ENCODE results near the gene PKP4. TPM values are rescaled to one million over a fixed set of nuclear protein-coding genes. Genes with fewer than 3 reads are reported as not detected.
"Not testable (repeated sequence)": the region's sequence is repeated elsewhere in the genome, so short reads cannot be mapped to it uniquely, and the experiment has no call there.

Gene PKP4
- total RNA-seq, 1 donor from 2014 or later: 149 TPM

DNA sequence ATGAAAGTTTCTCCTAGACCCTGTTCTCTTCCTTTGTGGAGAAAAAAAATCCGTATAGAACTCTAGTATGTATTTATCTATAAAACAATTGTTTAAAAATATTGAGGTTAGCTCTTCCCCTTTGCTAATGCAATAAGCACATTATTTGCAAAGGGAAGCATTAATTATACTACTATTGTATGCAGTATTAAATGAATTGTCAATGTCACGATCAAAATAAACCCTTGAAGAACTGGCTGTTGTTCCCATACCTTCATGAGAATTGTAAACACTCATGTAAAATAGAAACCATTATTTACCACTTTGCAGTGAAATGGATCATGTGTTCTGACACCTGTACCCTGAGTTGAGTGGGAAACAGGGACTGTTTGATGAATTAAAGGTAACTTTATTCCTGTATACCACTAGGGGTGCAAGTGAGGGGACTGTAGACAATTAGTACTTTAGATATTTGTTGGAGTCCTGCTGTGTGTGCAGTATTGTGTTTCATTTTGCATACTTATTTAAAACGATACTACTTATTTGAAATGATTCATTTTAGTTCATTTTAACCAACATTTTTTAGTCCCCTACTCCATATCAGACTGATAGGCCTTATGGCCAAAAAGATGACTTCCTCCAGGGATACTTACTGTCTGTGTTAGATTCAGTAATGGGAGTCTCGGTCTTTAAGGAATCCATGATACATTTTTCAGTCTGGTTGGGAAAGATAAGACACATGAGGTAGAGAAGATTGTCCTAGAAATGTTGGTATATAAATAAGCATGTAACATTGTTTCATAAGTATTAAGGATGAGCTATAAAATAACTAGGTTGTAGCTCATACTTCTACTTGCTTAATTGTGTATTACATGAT, 7.9 kb downstream of the PKP4 start:
- DNase-seq (ENCODE audit: low read depth): no peak

- no peak for DNase-seq (ENCODE audit: low read depth)
These were observed 10.5 kb downstream of the PKP4 start for GRCh38 chr2:158467248-158467647.

- DNase-seq (ENCODE audit: low read depth): not testable (repeated sequence)
These were observed 16.1 kb downstream of the PKP4 start for GRCh38 chr2:158472829-158473228.

DNA sequence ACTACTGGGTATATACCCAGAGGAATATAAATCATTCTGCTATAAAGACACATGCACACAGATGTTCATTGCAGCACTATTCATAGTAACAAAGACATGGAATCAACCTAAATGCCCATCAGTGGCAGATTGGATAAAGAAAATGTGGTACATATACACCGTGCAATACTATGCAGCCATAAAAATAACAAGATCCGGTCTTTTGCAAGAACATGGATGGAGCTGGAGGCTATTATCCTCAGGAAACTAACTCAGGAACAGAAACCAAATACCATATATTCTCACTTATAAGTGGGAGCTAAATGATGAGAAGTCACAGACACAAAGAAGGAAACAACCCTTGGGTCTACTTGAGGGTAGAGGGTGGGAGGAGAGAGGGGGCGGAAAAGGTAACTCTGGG, 16.5 kb downstream of the PKP4 start:
- DNase-seq (ENCODE audit: low read depth): not testable (repeated sequence)

GRCh38 chr2:158473719-158474392, 17.1 kb downstream of the PKP4 start:
- DNase-seq (ENCODE audit: low read depth): no peak

- not testable (repeated sequence) for DNase-seq (ENCODE audit: low read depth)
These were observed 17.8 kb downstream of the PKP4 start for GRCh38 chr2:158474526-158475011.

GRCh38 chr2:158477202-158477601, 20.4 kb downstream of the PKP4 start:
- DNase-seq (ENCODE audit: low read depth): no peak

DNA sequence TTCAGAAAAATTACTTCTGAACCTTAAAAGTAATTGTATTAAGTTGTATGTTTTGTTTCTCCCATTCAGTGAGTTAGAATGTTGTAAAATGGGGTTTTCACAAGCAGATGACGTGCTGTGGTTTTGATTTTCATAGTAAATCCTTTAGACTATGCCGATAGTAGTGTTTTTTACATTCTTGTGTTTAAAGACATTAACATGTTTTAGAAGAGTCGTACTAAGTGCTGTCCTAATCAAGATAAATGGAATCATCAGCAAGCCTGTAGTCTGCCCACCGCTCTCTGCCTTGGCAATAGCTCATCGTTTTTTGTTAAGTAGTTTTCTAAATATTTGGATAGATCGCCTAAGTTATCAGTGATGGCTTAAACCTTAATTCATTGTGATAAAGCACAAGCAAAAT, 21.5 kb downstream of the PKP4 start:
- no peak for DNase-seq (ENCODE audit: low read depth)

DNA sequence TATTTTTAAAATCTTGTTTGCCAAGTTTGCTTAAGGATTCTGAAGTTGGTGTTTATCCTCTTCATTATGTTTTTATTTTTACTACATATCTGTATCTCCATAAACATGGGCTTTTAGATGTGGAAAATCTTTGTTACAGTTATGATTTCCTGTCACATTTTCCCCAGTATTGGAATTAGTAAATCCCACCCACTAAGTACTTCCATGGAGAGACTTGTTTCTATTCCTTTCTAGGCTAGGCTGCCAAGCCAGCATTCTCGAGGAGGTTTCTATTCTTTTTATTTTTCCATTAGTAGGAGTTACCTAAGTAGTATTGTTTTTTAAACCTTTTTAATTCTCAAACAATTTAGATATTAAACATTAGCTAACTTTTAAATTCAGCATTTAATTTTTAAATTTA, 22.1 kb downstream of the PKP4 start:
- DNase-seq (ENCODE audit: low read depth): no peak

- DNase-seq (ENCODE audit: low read depth): no peak
These were observed 24.4 kb downstream of the PKP4 start for GRCh38 chr2:158481116-158481515.

GRCh38 chr2:158482594-158482993, 25.8 kb downstream of the PKP4 start:
- peak; percentile 84 for DNase-seq (ENCODE audit: low read depth)

DNA sequence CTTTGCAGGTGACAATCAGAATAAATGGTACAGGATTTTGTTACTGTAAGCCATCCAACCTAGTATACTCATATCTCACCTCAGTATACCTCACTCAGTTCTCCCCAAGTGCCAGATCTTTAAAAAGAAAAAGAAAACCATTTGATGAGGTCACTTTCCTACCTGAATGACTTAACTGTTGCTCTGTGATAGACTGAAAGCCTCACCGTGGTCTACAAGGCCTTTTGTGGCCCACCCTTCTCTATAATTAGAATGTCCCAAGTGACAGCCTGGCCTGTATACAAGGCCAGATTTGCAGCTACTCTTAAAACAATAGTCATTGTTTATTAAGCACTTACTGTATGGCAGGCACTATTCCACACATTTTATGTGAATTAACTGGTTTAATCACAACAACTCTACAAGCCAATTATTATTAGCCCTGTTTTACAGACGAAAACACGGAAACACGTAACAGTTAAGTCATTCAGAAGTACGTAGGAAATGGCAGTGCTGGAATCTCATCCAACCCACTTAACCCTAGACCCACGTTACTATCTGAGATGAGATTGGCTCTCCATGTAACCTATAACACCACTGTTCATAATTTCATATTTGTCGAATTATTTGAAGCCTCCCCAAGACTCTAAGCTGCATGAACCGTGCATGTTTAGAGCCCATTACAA, 28.3 kb downstream of the PKP4 start:
- DNase-seq (ENCODE audit: low read depth): no peak

DNA sequence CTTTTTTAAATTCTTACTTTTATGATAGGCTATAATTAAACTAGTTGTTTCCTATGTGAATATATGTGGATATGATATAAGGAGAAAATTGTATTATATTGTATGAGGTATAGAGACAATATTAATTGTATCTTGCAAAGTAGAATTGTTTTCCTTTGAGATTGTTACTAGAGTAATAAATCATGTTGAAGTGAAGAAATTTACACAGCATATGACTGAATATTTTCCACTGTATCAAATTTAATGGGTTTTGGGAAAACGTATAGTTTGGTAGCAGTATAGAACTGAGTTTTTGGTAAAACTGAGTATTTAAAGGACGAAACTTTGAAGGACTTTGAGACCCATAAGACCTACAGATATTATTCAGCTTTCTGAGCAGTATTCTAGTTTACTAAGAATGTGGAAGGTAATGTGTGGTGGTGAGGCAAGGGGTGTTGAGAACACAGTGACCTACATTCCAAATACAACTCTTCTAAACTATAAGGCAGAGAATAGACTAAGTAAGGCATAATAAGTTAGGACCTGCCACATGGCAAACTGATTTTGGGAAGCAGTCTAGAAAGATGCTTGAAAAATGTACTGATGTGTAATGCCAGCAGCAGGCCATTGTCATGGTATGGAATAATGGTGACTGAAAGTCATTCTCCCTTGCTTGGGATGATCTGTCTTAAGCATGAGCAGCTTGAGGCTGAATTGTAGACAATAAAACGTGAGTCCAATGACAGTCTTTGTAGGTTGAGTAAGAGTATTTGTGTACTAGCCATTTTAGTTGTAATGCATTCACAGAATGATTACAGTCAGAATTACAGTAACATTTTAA, 29.6 kb downstream of the PKP4 start:
- DNase-seq (ENCODE audit: low read depth): peak; percentile 20

DNA sequence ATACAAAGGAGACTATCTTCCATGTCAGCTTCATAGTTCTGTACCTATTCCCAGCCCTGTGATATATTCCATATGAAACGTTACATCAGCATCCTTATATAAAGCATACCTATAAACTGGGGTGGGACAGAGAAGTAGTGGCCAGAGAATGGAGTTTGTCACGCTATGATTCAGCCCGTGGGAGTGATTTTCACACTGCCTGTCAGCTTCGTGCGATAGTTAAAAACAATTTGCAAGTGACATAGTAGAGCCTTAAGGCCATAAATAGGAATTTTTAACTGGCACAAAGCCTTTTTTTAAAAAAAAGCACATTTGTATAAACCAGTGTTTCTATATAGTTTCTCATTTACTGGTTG, 30.2 kb downstream of the PKP4 start:
- DNase-seq (ENCODE audit: low read depth): peak; percentile 47

- DNase-seq (ENCODE audit: low read depth): peak; percentile 40
These were observed 30.7 kb downstream of the PKP4 start for GRCh38 chr2:158487419-158487818.

DNA sequence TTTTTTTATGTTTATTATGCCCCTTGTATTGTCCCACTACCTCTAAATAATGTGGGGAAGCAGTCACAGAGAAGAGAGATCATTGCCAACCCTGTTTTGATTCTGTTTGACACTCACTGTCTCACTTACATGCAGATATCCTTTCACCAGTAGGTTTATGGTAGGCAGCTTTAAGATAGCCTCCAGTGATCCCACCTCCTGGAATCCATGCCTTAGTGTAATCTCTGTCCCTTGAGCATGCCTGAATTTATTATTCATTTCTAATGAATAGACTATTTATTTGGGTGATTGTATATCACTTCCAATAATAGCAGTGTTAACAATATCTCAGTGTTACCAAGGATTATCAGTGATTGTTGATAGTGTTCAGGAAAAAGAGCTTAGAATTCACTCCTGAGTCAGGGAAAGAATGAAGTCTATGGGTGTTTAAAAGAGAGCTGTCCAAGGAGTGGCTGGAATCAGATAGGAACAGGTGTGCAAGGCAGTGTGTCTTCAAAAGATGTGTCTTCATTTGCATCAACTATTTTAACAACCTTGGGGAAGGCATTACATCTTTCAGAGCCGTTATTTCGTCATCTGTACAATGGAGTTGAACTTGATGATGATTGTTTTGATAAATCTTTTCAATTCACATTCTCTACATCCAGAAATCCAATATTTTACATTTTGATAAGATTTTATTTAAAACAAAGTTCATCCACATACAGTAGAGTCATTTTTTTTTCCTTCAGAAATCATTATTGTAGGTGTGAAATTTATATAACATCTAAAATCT, 31.9 kb downstream of the PKP4 start:
- no peak for DNase-seq (ENCODE audit: low read depth)

GRCh38 chr2:158489366-158490112, 32.8 kb downstream of the PKP4 start:
- DNase-seq (ENCODE audit: low read depth): peak; percentile 23

GRCh38 chr2:158491072-158491471, 34.3 kb downstream of the PKP4 start:
- DNase-seq (ENCODE audit: low read depth): no peak

DNA sequence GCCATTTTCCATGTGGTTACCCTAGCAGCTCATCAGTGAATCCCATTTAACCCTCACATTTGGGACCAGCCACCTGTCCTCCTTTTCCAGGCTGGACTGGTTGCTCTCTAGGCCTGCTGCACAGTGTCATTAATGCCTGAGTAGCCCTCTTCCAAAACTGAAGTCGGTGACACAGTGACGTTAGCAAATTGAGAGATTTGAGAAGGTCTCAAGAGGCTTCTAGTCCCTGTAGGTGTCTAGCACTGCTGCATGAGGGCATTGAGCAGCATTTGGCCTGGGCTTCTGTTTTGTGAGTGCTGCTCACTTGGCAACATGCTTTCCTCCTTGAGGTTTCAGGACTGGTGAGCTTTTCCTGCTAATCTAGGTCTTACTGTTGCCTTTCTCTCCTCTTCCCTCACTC, 36.7 kb downstream of the PKP4 start:
- no peak for DNase-seq (ENCODE audit: low read depth)

- DNase-seq (ENCODE audit: low read depth): no peak
These were observed 38.4 kb downstream of the PKP4 start for GRCh38 chr2:158495175-158495574.

Data from renal cortical epithelial cell (primary cell).